Esophagus (tissue), 2 donors: ENCODE data around the gene FGF6. TPM values are rescaled to one million over a fixed set of nuclear protein-coding genes. Genes with fewer than 3 reads are reported as not detected.

Experiments
- H3K27ac ChIP-seq, 2 donors: one replicate each; pipeline ENCODE4 v1.5.1; 2013; ENCODE audit warnings: low read depth in 2 of 2, mild to moderate bottlenecking in 2 of 2, inconsistent platforms in 1 of 2, low read length in 1 of 2, moderate library complexity in 1 of 2
- H3K27me3 ChIP-seq, 2 donors: one replicate each; pipeline ENCODE4 v1.6.1; 2013; ENCODE audit warnings: low read length in 2 of 2, control low read depth in 1 of 2, mild to moderate bottlenecking in 1 of 2; ENCODE audit not compliant: insufficient read depth in 2 of 2, control insufficient read depth in 1 of 2
- H3K36me3 ChIP-seq, 2 donors: one replicate each; pipeline ENCODE4 v1.6.1; 2013; ENCODE audit warnings: low read length in 1 of 2; ENCODE audit not compliant: control insufficient read depth in 2 of 2, insufficient read depth in 2 of 2
- H3K4me1 ChIP-seq, 2 donors: one replicate each; pipeline ENCODE4 v1.6.1; 2013; ENCODE audit warnings: low read length in 1 of 2; ENCODE audit not compliant: control insufficient read depth in 2 of 2, insufficient read depth in 2 of 2
- H3K4me3 ChIP-seq, 2 donors: one replicate each; pipeline ENCODE4 v1.5.1; 2013; ENCODE audit warnings: low read length in 2 of 2, mild to moderate bottlenecking in 2 of 2, low read depth in 1 of 2, moderate library complexity in 1 of 2
- H3K9me3 ChIP-seq, 2 donors: one replicate each; pipeline ENCODE4 v1.6.1; 2013; ENCODE audit warnings: mild to moderate bottlenecking in 2 of 2, low read depth in 1 of 2, low read length in 1 of 2, moderate library complexity in 1 of 2; ENCODE audit not compliant: control insufficient read depth in 2 of 2, insufficient read depth in 1 of 2
- WGBS, 2 donors: extraction: QIAGEN DNeasy Blood & Tissue Kit; methylation state at CpG; one replicate each; pipeline ENCODE4 v1.1.7; 2013; 5-methylcytosine and 5-hydroxymethylcytosine counted together
- polyA plus RNA-seq, 2 donors: library from polyadenylated mRNA; stranded (reverse); fragments of 200-250 nt; gene quantifications; one replicate each; pipeline ENCODE4 v1.2.3, GENCODE V29; 2013
- donor health status: healthy with polysubstance abuse.
- donor health status: Bipolar disorder and iron deficiency.

The FGF6 gene
- polyA plus RNA-seq, 2 donors = not detected

DNA sequence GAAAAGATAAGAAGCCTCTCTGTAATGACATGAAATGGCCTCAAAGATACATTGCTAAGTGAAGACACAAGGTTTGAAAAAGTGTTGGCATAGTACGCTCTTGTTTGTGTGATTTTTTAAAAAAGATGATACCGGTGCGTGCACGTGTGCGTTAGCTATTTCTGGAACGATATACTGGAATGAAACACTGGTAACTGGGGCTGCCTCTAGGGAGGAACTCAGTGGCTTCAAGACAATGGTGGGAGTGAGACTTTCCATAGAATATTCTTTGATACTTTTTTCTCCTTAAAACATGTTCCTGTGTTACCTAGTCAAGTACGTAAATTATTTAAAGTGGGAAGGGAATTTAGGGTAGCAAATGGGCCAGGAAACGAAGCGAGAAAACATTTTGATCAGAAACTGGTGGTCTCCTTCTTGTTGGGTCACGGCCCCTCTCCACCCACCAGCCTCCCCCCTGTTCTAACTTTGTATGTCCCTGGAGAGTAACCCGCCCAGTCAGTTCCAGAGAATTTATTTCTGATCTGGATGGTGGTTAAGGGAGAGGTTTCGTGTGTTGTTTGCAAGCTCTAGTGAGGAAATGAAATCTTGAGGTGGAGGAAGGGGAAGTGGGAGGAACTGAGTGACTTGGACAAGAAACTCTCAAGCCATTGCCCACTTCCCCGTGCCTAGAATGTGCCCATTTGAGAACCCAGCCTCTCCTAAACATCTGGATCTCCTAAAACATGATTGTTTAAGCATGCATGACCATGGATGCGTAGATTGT is 6.6 kb downstream of the FGF6 start:
- no peaks in the 10 kb centered on the region for H3K36me3 ChIP-seq
- H3K9me3 ChIP-seq = no peaks in the 10 kb centered on the region
- H3K27ac ChIP-seq = no peak overlapping the region
- H3K4me3 ChIP-seq = no peak overlapping the region
- H3K4me1 ChIP-seq = no peaks in the 10 kb centered on the region
- 70 to 73% methylated on average over 14 of the region's 14 CpGs for WGBS, 2 donors
- H3K27me3 ChIP-seq = peaks cover 0 to 4% of the 10 kb centered on the region in 2 donors

DNA sequence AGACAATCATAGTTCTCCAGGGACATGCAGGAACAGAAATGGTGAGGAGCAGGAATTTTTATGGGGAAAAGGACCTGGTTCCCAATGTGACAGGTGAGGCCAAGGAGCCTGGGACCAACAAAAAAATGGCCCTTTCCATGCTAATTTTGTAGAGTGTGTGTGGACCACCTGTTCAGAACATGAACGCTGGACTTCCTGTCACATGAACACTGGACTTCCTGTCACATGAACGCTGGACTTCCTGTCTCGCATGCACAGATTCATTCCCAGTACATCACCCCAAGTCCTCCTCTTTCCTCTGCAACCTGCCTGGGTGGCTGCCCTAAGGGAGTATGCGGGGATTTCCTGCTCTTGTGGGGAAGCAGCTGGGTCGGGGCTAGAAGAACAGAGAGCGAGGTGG is 10.1 kb downstream of the FGF6 start:
- Histone ChIP-seq H3K4me3 (no peak overlapping the region), H3K27me3 (no peaks in the 10 kb centered on the region), H3K4me1 (no peaks in the 10 kb centered on the region), H3K9me3 (no peaks in the 10 kb centered on the region), H3K27ac (no peak overlapping the region), H3K36me3 (no peaks in the 10 kb centered on the region)
- WGBS, 2 donors = 81 to 82% methylated on average over 6 of the region's 6 CpGs

DNA sequence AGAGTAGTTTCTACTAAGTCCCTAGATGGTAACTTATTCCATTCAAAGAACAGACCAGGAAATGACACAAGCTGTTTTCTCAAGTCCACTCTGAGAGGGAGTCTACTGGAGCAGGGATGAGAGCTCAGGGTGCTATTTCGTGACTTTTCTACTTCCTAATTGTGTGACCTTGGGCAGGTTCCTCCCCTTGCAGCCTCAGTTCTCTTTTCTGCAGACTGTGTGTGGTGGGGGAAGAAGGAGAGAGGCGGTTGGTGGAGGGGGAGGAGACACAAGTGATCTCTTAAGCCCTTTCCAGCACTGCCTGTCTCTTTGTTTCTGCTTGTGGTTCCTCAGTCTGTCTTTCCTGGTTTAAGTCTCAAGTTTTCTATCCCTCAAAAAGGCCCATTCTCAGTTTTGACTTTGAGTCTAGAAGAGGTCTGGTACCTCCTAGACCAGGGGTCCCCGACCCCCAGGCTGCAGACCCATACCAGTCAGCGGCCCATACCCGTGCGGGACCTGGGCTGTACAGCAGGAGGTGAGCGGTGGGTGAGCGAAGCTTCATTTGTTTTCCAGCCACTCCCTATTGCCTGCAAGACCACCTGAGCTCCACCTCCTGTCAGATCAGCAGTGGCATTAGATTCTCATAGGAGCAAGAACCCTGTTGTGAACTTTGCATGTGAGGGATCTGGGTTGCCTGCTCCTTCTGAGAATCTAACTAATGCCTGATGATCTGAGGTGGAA is 10.7 kb downstream of the FGF6 start:
- Histone ChIP-seq H3K4me1 (no peaks in the 10 kb centered on the region), H3K27me3 (no peaks in the 10 kb centered on the region), H3K9me3 (no peaks in the 10 kb centered on the region), H3K36me3 (no peaks in the 10 kb centered on the region), H3K4me3 (no peak overlapping the region), H3K27ac (no peak overlapping the region)
- 85 to 87% methylated on average over 7 to 8 of the region's 8 CpGs for WGBS, 2 donors

DNA sequence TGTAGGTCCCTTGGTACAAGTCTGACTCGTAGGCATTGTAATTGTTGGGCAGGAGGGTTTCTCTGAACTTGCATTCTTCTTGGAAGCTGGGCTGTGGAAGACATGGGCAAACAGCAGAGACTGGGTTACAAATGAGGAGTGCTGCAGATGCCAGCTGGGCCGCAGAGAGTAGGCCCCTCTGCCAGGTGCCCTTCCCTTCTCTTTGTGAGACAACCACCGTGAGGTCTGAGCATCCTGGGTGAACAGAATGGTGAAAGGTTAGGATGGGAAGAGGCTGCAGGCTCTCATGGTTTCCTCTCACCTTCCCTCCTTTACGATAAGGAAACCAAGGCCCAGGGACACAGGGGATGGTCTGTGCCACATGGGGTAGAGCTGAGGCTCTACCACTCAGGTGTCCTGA is 11.3 kb downstream of the FGF6 start:
- WGBS, 2 donors = 78 to 90% methylated on average over 4 of the region's 4 CpGs
- Histone ChIP-seq H3K27ac (no peak overlapping the region), H3K27me3 (no peaks in the 10 kb centered on the region), H3K4me1 (no peaks in the 10 kb centered on the region), H3K9me3 (no peaks in the 10 kb centered on the region), H3K36me3 (no peaks in the 10 kb centered on the region), H3K4me3 (no peak overlapping the region)

DNA sequence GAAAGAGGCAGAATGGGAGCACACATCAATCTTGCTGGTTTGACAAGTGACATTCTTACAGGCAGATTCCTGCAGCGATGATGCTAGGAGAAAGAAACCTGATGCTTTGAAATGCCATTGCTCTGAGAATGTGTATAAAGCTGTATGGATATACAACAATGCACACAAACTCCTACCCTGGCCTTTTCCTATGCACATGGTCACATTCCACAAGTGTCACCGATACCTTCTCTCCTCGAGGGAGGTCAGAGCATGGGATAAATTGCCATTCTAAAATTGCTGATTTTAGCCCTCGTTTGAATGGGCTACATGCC is 11.9 kb downstream of the FGF6 start:
- no peaks in the 10 kb centered on the region for H3K9me3 ChIP-seq
- no peaks in the 10 kb centered on the region for H3K36me3 ChIP-seq
- WGBS, 2 donors = 41 to 44% methylated on average over 4 of the region's 4 CpGs
- H3K4me1 ChIP-seq = no peaks in the 10 kb centered on the region
- no peaks in the 10 kb centered on the region for H3K27me3 ChIP-seq
- no peak overlapping the region for H3K27ac ChIP-seq
- H3K4me3 ChIP-seq = no peak overlapping the region

DNA sequence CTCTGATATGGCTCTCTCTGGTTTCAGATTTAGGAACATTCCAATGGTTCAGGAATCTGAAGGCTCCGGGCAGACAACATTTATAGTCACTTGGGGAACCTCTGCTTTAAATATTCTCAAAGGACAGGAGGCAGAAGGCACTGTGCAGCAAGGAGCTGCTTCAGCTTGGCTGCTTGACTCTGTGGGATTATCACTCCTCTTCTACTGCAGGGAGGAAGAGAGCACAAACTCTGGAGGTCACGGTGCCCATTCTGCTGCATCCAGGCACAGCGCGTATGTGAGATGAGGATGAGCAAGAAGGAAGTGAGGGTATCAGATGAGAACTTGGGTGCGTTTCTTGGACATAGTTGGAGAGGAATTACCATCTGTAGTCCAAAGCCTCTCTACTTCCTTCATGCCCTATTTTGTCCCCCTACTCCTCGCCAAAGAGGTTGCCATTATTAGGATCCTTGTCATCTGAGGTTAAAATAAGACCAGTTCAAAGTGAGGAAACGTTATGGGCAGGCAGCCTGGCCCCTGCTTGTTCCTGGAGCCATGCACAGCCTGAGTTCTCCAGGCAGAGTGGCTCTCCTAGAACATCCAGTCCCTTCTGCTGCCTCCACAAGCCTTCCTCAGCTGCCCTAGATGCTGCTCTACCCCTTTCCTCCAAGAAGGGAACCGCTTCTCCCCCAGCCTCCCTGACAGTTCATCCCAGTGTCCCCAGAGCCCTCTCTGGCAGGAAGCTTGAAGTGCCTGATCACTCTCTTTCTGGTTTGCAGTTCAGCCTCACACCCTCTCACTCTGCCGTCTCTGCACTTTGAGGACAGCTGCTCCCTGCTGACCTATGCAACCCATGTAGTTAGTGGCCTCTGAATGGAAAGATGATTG is 12.5 kb downstream of the FGF6 start:
- Histone ChIP-seq H3K27me3 (no peaks in the 10 kb centered on the region), H3K4me1 (no peaks in the 10 kb centered on the region), H3K9me3 (no peaks in the 10 kb centered on the region), H3K36me3 (no peaks in the 10 kb centered on the region), H3K4me3 (no peak overlapping the region), H3K27ac (no peak overlapping the region)
- 69 to 73% methylated on average over 9 of the region's 9 CpGs for WGBS, 2 donors

DNA sequence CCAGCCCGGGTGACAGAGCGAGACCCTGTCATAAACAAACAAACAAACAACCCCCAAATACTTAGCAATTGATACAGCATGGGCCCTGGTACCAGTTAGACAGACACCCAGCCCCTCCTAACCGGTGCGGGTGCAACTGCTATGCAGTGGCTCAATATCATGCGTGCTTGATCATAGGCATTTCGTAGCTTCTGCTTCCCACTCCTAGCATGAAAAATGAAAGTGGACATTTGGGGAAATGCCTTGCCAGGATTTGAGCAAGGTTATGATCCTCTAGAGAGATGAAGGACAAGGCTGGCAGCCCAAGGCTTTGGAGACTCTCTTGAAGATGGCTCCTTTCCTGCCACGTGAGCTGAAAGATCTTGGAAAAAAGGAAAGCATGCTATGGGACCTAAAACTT is 13.7 kb downstream of the FGF6 start:
- no peak overlapping the region for H3K4me3 ChIP-seq
- H3K9me3 ChIP-seq = no peaks in the 10 kb centered on the region
- 77 to 81% methylated on average over 7 of the region's 7 CpGs for WGBS, 2 donors
- H3K27ac ChIP-seq = no peak overlapping the region
- no peaks in the 10 kb centered on the region for H3K27me3 ChIP-seq
- H3K36me3 ChIP-seq = no peaks in the 10 kb centered on the region
- no peaks in the 10 kb centered on the region for H3K4me1 ChIP-seq

DNA sequence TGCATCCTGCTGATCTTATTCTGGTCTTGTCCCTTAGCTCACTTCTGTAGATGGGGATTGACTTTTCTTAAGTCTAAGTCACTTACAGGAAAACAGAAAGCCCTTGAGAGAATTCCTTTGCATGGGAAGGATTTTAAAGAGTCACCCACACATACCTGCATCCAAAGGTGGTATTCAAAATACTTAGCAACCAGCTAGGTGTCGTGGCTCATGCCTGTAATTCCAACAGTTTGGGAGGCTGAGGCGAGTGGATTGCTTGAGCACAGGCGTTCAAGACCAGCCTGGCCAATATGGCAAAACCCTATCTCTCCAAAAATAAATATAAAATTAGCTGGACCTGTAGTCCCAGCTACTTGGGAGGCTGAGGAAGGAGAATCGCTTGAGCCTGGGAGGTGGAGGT is 14.2 kb downstream of the FGF6 start:
- Histone ChIP-seq H3K27me3 (no peaks in the 10 kb centered on the region), H3K4me1 (no peaks in the 10 kb centered on the region), H3K9me3 (no peaks in the 10 kb centered on the region), H3K36me3 (no peaks in the 10 kb centered on the region), H3K27ac (no peak overlapping the region), H3K4me3 (no peak overlapping the region)
- 76 to 84% methylated on average over 4 of the region's 4 CpGs for WGBS, 2 donors

DNA sequence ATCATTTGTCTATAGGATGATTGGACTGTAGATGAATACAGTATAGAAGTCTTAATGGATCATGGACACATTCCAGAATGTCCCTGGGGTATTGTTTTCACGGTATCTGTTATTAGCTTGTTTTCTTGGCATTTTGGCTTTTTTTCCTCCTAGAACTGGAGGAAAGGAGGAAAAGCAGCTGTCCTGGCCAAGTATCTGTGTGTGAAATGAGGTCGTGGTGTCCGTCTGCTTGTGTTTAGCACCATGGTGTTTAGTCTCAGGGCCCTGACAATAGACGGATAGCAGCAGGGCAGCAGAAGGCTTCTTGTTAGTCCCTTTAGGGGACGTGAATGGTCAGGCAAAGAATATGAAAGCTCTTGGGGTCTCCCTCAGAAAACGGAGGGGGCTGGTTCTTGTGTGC is 21.2 kb downstream of the FGF6 start:
- no peaks in the 10 kb centered on the region for H3K27me3 ChIP-seq
- H3K4me1 ChIP-seq = no peaks in the 10 kb centered on the region
- WGBS, 2 donors = 50 to 59% methylated on average over 6 of the region's 6 CpGs

More for the DNA sequence above, 21.2 kb downstream of the FGF6 start:
- H3K36me3 ChIP-seq = no peaks in the 10 kb centered on the region
- H3K27ac ChIP-seq = no peak overlapping the region
- H3K9me3 ChIP-seq = no peaks in the 10 kb centered on the region
- no peak overlapping the region for H3K4me3 ChIP-seq
